HG03571 (cell line): ENCODE measurements around the gene MKRN1.
"Not testable (repeated sequence)": the region's sequence is repeated elsewhere in the genome, so short reads cannot be mapped to it uniquely, and the experiment has no call there.

Source experiments
- ATAC-seq: cut with Tn5 transposase; IDR thresholded peaks from one replicate; pipeline ENCODE4 v1.9.1; 2021; ENCODE audit not compliant: unreplicated experiment

The MKRN1 gene

DNA sequence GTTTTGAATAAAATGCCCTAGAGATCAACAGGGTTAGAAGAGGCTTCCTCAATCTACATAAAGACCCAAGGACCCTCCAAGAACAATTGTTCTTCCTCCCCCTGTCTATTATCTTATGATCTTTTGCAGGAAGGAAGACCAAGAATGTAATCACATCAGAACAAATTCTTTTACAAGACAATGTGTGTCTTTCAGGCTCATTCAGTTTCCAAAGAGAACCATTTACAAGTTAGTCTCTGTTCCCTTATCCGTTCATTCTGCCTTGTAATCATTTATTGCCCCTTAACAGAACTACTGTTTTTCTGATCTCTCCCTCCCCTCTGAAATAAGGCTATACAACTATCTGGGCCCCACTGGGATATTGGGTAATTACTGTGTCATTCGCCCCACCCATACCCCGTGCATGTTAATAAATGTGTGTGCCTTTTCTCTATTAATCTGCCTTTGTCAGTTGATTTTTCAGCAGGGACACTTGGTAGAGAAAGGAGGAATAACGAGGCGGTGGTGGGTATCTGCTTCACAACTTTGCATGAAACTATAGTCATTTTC lies 5.7 kb upstream of the MKRN1 start:
- ATAC-seq = no peak

DNA sequence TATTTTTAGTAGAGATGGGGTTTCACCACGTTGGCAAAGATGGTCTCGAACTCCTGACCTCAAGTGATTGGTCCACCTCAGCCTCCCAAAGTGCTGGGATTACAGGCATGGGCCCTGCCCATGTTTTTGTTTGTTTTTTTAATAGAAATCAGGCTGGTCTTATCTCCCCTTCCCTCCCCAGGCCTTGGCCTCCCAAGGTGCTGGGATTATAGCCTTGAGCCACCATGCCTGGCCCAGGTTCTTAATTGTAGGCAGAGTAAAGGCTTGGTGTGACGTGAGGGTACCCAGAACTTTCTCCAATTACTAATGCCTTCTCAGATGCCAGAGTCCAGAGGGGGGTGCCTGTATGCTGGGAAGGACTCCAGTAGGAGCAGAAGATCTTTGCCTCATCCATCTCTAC lies 5.2 kb upstream of the MKRN1 start:
- no peak for ATAC-seq

DNA sequence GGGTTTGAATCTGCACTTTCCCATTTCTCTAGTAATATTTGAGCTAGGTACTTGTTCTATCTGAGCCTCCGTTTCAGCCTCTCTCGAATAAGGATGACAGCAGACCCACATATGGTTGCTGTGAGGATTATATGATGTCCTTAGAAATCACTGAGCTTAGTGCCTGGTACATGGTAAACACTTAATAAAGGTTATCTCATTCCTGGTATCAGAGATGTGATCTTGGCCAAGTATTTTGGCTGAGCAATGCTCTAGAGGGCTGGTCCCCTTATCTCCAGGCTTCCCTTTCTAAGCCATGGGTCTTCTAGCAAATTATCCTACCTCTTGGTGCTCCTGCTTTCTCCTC lies 407 bp upstream of the MKRN1 start:
- no peak for ATAC-seq

DNA sequence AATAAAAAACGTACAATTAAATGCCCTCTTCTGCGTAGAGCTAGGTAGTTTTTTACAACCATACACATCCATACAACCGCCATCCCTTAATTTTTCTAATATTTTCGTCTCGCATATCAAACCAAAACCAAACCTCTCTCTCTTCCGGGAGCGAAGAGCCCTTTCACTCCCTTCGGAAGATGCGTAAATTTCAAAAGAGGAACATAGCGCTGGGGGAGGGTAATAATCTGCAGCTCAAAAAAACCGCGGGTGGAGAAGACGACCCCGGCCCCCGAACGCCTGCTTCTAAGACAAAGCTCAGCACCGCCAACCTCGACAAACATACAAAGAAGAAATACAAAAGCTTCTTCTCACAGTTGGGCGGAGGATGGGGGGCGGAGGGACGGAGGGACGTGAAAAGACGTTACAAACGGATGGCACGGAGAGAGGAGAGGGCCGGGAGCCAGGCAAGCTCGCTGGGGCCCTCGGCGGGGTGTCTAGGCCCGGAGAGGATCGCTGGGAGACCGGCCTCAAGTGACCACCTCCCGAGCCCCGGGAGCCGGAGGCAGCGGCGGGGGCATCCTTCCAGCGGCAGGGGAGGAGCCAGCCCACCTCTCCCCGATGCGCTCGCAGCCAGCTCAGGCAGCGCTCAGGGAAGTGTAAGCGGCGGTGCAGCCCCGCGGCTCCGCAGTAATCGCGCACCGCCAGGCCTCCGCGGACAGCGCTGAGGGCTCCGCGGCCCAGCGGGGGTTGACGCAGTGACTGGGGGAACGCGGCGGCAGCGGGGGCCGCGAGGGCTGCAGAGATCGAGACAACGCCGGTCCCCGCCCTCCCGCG lies 851 bp downstream of the MKRN1 start:
- peak; percentile 19 for ATAC-seq

DNA sequence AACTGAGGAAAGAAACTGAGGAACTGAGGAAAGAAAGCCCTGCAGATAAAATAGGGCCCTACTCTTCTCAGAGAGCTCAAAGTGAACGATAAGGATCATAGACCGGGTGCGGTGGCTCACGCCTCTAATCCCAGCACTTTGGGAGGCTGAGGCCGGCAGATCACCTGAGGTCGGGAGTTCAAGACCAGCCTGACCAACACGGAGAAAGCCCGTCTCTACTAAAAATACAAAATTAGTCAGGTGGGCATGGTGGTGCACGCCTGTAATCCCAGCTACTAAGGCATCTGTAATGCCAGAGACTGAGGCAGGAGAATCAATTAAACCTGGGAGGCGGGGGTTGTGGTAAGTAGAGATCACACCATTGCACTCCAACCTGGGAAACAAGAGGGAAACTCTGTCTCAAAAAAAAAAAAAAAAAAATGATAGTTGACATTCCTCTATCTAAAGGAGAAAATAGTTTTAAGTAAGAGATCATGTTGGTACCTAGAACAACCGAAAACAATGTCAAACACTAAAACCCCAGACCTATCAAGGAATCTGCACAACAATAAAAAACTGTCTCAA lies 2.5 kb downstream of the MKRN1 start:
- no peak for ATAC-seq

DNA sequence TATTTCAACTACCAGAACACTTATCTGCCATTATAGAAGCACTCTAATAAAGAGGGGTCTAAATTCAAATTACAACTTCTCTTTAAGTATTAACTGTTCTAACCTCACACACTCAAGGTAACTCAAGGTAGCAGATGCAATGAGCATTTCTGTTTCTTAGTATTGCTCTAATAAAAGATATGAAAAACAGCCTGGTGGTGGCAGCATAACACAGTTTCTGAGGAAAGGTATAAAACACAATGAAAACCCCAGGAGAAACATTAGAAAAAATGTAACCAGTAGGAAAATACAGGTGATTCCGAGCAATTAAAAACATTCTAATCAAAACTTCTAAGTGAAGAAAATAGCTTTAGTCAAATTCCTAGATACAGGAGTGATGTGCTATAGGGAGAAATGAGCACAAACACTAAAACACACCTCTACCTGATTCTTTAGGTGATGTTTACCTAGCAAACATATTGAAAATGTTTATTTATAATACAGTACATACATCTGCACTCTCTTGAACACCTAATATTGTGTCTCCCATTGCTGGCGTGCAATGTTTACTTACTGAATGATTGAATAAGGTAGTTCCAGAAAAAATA lies 3.5 kb downstream of the MKRN1 start:
- no peak for ATAC-seq

DNA sequence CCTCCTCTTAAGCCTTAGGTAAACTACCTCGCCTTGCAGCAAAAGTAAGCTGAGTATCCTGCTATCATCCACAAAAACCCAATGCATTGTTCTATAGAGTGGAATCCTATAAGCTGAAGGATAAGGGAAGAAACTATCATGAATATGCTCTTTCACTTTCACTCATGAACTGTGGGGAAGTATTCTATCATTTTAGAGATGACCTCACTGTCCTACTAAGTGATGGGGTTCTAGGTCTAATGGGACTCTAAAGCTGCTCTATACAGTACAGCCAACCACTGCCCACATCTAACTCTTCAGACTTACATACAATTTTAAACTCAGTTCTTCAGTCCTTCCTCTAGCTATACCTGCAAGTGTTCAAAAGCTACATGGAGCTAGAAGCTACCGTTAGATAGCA lies 16.2 kb downstream of the MKRN1 start:
- ATAC-seq = no peak

DNA sequence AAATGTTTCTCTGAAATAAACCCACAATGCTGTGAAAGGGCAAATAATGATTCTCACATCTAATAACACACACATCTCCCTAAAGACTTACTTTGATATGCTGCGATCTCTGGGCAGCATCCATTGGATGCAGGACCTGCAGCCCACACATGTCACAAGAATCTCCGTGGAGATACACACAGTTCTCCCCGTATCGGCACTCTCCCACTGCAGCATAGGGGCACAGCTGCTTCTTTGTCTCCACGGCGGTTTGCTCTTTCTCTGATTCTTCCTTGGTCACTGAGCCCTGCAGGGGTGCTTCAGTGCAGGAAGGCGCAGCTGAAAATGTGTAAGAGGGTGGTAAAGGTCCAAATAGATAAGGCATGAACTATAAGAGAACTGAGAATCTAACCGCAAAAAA lies 20.4 kb downstream of the MKRN1 start:
- no peak for ATAC-seq

DNA sequence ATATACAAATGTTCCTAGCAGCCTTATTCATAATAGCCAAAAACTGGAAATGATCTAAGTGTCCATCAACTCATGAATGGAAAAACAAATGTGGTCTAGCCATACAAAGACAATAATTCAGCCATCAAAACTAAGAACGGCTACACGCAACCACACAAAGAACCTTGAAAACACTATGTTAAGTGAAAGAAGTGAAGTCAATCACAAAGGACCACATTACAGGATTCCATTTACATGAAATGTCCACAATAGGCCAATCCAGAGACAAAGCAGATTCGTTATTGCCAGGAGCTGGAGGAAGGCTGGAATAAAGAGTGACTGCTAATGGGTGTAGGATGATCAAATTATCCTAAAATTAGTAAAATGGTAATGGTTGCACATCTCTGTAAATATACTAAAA lies 21.1 kb downstream of the MKRN1 start:
- ATAC-seq = no peak

DNA sequence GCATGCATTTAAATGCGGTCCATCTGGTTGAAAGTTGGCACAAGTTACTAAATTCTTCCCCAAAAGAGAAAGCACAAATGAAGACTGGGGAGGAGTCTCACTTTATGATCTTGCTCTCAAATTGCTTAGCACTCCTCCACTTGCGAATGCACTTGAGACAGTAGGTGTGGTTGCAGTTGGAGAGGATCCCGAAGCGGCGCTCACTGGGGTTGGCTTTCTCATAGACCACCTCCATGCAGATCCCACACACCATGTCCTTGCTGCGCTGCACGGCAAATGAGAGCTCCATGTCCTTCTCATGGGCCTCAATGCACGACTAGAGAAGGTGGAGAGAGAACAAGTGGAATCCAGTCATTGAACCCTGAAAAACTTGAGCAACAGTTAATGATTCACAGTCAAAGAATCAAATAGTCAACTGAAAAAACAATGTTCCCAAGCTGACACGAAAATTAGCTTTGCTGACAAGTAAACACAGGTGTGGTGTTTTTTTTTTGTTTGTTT lies 22.7 kb downstream of the MKRN1 start:
- ATAC-seq = no peak

DNA sequence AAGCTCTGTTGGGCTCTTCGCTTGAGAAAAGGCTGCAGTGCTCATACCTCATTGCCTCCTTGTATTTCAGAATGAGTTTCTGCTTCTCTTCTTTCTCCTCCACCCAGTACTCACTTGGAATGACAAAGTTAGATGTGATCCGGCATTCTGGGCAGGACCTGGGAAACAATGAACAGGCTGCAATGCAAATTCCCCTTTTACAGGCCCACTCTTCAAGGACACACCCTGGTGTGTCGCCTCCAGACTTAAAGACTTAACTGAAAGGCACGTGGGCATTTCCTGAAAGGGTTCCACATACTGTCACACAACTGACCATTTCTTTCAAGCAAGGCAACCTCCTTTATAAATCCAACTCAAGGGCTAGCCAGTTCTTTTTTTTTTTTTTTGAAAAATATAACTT lies 23.6 kb downstream of the MKRN1 start:
- no peak for ATAC-seq

DNA sequence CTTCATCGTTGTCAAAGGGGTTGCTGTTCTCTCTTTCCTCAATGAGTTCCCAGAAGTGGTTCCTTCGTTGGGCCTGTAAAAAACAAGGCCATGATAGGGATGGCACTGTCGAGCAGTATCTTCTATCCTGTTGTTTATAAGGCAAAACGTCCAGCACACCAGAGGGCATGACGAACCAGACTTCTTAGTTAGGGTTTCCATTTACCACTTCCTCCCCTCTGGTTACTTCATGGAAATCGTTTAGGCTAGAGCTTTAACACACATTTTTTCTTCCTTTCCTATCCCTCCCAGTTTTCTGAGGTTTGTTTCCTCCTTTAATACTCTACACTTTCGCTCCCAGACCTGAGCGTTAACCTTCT lies 24.7 kb downstream of the MKRN1 start:
- no peak for ATAC-seq

DNA sequence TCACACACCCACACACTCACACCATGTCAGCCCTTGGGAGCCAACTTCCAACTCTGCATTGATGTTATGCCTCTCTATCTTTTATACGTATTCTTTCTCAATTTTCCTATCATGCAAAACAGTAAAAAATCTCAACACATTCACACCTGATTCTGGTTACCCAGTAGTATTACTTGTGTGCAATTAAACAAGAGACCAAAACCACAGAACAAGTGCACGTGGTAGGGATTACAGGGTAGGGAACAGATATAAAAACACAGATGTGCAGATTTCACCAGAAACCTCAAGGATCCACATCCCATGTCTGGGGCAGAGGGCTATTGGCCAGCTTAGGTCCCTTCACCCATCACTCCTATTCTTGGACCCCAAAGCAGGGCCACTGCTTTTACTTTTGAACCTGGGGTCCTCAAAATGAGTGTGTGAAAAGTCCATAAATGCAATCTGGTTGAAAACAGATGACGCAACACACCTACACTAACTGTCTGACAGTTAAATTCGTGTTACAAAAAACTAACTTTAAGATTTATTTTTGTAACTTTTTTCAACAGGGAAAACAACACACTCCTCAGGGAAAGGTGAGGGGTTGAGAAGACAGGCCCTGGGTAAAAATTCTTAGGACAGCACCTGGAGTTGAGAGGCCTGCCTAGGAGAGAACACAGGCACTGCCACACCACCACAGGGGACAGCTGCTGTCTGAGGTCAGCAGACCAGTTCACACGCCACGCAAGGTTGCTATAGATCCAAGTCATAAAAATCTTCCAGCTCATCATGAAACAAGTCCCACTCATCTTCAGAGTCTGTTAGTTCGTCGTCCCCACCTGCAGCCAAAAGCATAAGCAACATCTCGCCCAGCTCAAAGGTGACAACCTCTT lies 25.3 kb downstream of the MKRN1 start:
- ATAC-seq = not testable (repeated sequence)

DNA sequence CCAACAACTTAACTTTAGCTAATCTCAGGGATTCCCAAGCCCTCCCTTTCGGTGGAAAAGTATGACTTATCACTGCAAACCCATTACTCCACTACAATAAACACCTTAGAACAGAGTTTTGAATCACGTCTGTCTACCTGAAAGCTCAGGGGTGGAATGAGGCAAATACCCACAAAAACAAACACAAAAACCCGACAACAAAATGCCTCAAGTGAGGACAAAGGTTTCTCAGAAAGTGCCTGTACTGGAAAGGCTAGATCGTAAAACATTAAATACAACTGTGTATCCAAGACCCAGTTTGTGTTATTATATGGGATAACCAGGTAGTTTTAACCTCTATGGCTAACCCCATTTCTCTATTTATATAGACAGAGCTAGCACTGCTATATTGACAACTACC lies 26.0 kb downstream of the MKRN1 start:
- ATAC-seq = no peak

DNA sequence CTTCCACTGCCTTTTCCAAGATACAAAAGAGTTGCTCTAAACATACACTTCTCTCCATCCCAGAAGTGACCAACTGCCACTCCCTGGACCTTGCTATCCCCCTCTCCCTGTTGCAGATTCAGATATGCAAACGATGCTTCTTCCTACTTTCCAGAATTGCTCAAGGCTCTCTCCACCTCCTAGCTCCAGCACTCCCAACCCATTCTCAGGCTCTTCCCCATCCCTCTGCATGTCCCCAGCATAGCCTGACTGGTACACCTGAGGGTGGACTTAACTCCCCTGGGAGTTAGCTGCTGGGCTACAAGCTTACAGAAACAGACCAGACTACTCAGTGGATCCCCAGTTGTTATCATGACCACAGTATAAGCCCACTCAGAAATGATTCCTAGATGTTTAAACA lies 27.6 kb downstream of the MKRN1 start:
- no peak for ATAC-seq

DNA sequence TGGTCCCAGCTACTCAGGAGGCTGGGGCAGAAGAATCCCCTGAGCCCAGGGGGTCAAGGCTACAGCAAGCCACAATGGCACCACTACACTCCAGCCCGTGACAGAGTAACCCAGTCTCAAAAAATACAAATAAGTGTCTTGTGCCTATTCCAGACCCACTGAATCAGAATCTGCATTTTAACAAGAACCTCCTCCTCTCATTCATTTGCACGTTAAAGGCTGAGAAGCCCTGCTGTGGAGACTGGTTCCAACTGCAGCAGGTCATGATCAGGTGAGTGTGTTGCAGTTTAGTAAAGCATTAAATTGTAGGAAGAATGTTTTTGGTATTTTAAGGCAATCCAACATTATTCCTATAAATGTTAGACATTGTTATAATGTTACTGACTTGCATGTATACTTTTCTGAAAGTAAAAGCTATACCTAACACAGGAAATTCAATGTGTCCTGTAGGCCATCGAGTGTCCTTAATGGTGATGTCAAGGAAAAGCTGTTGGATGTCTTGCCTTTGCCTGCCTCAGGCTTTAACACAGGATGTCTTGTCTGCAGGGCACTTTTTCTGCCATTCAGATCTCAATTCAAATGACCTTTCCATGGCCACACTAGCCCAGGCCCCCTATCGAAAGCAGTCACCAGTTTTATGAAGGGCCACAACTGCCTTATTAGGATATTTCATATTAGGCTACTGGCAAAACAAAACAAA lies 30.4 kb downstream of the MKRN1 start:
- no peak for ATAC-seq

DNA sequence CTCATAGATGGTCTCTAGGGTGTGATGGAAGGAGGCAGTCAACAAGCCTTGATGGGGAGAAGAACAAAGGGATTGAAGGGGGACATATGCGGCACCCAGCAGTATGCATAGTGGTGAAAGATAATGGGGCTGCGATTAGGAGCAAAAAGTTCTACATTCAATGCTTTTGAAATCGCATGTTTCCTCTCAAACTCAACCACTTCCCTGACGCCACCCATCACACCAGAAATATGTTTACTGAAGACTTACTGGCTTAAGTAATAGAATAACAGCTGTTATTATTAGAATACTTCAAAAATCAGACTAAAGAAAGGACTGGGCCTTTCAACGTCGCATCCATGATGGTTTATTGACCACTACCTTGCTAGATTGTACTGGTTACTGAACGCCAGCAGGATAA lies 31.5 kb downstream of the MKRN1 start:
- no peak for ATAC-seq

DNA sequence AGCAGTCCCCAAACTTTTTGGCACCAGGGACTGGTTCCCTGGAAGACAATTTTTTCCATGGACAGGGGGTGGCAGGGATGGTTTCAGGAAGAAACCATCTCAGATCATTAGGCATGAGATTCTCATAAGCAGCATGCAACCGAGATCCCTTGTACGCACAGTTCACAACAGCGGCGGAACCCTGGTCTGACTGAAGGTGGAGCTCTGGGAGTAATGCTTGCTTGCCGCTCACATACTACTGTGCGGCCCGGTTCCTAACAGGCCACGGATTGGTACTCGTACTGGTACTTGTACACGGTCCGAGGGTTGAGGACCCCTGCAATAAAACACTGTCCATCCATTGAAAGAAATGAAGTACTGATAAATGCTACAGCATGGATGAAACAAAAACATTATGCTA lies 32.8 kb downstream of the MKRN1 start:
- ATAC-seq = no peak

DNA sequence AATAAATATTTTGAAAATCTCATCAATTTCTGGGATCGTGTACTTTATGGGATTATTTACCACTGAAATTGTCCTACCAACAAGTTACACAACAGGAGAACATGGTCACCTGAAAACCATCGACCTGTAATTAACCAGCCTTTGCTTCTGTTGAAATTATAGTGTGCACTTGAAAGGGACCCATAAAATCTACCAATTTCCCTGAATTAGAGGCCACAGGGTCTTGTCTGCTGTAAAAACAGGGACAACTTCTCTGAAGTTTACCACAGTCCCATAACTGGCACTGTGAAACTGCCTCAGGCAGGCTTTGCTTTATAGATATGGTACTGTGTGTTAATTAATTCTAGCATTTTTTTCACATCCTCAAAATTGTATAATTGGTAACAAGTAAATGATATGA lies 37.8 kb downstream of the MKRN1 start:
- no peak for ATAC-seq

DNA sequence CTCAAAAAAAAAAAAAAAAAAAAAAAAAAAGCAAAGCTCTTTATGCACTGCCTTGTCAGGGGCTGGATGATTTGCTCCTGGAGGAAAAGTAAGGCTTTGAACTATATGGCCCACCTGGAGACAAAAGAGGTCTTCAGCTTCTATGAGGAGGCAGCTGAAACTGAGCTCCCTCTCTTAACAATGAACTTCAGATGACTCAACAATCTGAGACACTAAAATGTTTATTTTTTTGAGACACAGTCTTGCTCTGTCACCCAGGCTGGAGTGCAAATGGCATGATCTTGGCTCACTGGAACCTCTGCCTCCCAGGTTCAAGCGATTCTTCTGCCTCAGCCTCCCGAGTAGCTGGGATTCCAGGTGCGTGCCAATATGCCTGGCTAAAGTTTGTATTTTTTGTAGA lies 38.7 kb downstream of the MKRN1 start:
- ATAC-seq = no peak

DNA sequence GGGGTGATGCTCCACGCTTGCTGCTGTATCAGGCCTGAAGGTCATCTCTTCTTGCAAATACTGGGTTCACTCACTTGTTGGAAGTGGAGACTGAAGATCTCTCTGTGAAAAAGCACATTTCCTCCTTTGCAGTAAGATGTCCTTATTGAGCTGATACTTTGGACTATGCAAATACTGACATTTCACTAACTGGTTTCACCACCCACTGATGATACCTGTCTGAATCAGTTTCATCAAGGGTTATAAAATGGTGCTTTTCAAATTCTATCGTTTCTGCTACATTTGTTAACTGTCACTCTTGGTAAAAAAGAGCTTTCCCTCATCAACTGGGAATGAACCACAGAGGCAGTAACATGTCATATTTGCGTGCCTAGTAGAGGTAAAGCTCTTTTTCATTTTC lies 39.9 kb downstream of the MKRN1 start:
- no peak for ATAC-seq
